GM18909 (cell line): ENCODE data around the gene CTSH.
"Not testable (repeated sequence)": the region's sequence is repeated elsewhere in the genome, so short reads cannot be mapped to it uniquely, and the experiment has no call there.

Source experiments
- ATAC-seq: cut with Tn5 transposase; IDR thresholded peaks from one replicate; pipeline ENCODE4 v1.9.1; 2021; ENCODE audit warnings: mild to moderate bottlenecking; ENCODE audit not compliant: unreplicated experiment, poor library complexity

Gene CTSH

GRCh38 chr15:78944202-78944625, 632 bp downstream of the CTSH start:
- ATAC-seq, result peak; percentile 29

GRCh38 chr15:78943692-78944091, 1.2 kb downstream of the CTSH start:
- no peak for ATAC-seq

DNA sequence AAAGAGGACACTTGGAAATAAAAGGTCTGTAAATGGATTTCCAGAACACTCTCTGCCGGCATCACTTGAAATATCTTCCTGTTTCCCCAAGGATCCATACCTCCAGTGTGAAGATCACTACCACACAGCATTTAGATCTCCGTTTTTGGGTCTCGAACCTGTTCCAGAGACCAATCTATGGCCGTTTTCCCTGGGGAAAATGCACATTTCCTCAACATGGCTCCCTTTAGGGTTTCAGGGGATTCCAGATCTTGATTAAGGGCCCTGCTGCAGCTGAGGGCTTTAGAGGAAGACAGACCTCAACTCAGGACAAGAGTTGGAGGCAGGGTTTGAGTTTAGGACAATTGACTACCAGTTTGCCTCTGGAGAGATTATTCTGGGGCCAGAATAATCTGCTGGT, 2.1 kb downstream of the CTSH start:
- no peak for ATAC-seq

DNA sequence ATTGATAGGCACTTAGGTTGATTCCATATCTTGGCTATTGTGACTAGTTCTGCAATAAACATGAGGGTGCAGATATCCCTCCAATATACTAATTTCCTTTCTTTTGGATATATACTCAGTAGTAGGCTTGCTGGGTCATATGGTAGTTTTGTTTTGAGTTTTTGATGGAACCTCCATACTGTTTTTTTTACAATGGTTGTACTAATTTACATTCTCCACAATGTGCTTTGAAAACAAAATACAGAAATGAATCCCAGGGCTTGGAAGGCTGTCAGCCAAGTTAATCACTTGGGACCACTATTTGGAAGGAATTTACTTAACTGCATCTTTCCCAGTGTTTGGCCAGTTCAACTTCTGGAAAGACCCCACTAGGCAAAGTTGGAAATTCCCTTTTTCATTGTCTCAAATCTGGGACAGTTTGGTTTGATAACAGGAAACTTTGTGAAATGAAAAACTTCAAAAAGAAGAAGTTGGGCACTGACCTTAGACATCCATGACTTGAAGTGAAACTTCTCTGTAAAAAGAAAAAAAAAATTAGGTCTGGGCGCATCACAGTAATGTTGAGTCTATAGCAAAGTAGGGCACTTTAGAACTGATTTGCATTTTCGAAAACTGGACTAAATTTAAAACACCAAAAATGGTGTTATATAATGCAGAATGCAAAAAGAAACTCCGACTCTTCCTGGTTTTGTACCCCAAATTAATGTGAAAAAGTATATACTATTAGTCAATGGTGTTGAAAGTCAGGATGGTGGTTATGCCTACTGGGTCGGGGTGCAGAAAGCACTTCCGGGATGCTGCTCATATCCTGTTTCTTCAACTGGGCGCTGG, 6.0 kb downstream of the CTSH start:
- ATAC-seq, result peak; percentile 66

DNA sequence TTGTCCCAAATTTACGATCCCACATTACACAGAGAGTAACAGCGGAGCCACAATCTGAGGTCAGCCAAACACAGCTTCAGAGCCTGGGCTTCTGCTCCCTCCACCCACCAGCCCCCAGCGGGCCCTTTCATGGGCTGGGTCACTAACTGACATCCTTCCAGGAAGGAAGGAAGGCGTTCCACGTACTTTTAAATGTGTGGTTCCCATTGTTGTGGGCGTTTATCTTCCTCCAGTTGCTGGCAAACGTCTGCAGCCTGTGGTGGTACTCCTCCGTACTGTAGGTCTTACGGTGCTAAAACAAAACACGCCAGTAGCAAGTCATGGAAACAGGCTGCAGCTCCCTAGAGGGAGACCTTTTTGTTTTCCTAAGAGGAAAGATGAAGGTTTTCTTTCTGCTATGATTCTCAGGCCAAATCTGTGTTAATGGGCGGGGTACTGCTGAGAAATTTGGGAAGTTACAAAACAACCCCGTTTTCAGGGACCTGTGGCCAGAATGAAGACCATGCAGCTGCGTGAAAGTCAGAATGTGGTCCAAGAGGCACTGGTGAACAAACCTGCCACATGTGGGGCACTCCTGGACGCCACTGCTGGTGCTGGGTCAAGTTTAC, 7.6 kb downstream of the CTSH start:
- no peak for ATAC-seq

- no peak for ATAC-seq
These were observed 10.2 kb downstream of the CTSH start for GRCh38 chr15:78934655-78935023.

- no peak for ATAC-seq
These were observed 10.8 kb downstream of the CTSH start for GRCh38 chr15:78933823-78934654.

- ATAC-seq, result no peak
These were observed 11.5 kb downstream of the CTSH start for GRCh38 chr15:78933187-78933822.

DNA sequence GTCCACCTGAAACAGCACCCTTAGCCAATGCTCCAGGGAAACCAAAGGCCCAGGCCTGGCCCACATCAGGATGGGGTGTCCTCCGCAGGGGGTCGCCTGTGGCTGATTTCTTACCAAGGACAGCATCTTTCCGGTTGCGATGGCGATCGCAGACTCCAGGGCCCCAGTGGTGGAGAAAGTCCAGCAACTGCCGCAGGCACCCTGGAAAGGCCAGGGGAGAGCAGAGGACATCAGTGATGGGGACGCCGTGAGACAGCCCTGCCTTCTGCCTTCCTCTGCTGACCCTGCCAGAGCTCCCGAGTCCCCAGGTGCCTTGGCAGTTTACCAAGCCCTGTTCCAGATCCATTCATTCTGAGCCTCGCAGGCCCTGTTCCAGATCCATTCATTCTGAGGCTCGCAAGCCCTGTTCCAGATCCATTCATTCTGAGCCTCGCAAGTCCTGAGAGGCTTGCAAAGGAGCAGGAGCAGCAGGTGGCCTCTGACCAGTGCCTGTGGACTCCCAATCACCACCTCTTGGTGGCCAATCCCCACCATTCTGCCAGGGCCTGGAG, 12.5 kb downstream of the CTSH start:
- no peak for ATAC-seq

DNA sequence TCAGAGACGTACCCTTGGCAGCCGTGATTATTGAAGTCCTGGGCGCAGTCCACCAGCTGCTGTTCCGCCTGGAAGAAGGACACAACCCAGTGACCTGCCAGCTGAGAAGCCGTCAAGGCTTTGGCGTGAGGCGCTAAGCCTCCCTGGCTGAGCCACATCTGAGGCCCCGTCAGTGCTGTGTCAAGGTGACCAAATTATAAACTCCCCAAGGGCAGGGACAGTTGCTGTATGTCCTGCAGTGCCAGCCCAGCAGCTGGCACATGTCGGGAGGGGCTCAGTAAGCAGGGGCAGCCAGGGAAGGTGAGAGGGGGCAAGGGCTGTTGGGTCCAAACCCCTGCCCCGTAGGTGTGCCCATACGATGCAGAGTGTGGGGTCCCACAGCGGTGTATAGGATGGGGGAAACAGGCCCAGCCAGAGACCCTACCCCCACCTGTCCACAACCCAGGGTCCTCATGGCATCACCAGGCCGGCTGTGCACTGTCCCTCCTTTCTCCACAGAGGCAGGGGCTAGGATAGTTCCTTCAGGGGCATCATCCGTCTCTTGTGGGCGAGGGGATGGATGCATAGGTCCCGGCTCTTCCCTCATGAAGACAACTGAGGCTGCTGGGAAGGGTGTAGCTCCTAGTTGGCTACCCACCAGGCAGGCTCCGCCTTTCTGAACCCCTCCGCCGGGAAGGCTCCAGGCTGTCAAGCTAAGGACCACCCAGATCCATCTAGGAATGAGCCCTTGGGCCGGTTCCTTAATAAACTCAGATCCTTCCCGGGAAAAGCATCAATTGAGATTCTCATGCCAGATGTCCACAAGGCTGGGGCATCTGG, 13.2 kb downstream of the CTSH start:
- ATAC-seq, result no peak

- ATAC-seq, result no peak
These were observed 14.1 kb downstream of the CTSH start for GRCh38 chr15:78930577-78931388.

GRCh38 chr15:78929536-78930264, 15.1 kb downstream of the CTSH start:
- ATAC-seq, result no peak

- no peak for ATAC-seq
These were observed 16.2 kb downstream of the CTSH start for GRCh38 chr15:78928616-78929093.

- ATAC-seq, result not testable (repeated sequence)
These were observed 16.7 kb downstream of the CTSH start for GRCh38 chr15:78928176-78928575.

DNA sequence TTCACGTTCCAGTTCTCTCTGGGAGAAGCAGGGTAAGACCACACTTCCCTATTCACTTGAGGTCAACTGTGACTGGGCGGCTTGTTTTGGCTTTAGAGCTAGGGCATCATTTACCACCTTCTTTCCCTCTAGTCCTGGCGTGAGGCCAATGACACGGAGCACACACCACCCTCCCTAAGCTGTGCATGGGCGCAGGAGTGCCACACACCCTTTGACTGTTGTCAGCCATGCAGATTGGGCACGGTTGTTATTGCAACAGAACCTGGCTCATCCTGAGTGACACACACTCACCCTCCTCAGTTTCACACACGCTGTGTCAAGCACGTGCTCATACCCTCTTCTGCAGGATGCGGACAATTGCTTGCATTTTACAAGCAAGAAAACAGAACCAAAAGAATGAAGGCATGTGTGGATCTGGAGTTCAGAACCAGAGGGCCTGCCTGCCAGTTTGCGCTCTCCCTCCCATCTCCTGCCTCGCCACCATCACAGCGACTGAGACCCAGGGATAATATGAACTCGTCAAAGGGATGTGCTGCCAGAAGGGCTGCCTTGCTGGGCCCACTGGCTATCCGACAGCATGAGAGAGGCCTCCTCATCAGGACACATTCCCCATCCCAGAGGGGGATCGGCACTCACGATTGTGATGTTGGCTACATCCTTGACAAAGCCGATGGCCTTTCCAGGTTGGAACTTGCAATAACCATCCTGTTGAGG, 17.6 kb downstream of the CTSH start:
- no peak for ATAC-seq

DNA sequence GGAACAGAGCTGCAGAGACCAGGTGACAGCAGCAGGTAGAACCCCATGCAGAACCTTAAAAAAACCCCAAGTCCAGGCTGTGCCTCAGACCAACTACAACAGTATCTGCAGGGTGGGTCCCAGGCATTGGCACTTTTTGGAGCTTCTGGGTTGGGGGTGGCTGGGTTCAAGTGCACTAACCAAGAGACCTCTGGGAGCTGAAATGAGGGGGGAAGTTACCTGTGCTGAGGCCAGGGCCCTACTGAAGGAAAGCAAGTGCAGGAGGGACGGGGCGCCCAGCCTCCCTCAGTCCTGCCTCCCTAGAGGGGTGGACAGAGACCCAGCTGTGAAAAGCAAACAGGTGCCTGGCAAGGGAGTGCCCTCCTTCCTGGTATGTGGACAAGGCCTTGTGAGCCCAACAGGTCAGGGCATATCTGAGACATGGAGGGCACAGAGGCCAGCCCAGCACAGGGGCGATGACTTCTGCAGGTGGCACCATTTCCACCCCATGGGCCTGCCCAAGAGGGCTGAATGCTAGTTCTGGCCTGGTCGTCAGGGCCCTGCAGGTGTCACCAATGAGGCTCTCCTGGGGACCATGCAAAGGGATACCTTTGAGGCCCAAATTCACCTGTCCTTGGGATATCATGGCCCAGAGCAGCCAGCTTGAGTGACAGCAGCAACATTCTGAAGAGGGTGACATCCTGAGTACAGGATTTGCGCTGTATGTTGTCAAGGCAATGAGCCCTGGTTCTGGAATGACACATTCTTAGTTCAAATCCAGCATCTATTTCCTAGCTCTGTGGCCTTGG, 18.7 kb downstream of the CTSH start:
- no peak for ATAC-seq
